GOT3 (cell line): Measurements from ENCODE around the gene SPTLC1.

ENCODE experiments used
- DNase-seq: peaks from one replicate; lab custom pipeline; 2025; ENCODE audit warnings: mixed read lengths; lab: John Stamatoyannopoulos, UW

SPTLC1 gene

DNA sequence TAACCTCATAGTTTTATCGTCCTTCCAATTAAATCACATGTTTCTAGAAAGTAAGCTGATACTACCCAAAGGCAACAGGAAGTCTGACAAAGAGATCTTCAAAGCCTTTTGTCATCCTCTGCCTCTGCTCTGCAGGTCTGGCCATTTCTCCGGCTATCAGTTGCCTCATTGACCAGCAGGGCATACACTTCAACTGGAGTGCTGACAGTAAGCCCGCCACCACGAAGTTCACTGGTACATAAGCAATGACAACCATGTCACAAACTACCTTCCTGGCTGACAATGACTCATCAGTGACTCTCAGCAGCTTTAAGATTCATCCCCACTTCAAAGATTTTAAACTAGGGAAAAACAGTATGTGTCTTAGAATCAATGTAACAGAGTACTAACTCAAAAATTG is 20.6 kb downstream of the SPTLC1 start:
- no peak for DNase-seq

DNA sequence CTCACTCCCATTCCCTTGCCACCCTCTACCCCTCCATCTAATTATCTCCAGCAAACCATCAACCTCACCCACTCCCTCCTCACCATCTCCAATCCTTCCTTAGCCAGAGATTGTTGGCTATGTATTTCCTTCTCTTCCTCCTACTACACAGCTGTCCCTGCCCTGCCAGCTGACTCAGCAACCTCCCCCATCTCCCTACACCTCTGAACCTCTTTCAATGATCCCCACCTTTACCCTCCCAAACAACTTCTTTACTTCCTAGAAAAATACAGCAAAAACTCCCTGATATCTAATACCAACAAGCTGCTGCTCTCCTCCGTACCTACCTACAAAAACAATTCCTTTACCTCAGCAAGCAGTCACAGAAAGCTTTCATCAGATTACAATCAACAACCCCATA is 37.3 kb downstream of the SPTLC1 start:
- DNase-seq, result no peak

DNA sequence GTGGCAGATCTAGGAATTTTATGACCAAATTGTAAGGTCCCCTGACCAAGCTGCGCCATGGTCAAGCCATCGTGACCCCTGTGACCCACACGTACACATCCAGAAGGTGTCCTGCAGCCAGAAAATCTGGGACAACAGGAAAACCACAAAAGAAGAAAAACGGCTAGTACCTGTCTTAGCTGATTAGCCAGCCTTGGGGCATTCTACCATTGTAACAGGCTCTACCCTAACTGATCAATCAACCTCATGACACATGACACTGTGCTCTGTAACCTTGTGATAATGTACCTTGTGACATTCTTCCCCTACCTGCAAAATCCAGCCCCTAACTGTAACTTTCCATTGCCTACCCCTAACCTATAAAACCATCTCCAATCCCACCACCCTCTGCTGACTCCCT is 43.6 kb downstream of the SPTLC1 start:
- DNase-seq, result no peak

DNA sequence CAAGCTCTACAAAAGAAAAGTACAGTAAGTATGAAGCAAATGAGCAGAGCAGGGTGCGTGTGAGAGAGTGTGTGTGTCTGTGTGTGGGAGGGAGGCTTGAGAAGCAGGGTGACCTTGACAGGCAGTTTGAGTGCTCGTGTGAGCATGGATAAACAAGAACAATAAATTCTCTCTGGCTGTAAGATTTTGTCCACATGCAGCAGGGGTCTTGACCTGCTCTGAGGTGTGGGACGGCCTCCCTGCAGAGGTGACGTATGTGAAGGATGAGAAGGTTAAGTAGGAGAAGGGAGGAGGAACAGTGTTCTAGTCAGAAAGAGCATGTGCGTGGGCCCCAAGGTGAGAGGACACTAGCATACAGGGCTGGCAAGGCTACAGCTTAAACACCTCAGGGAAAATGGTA is 49.0 kb downstream of the SPTLC1 start:
- no peak for DNase-seq

DNA sequence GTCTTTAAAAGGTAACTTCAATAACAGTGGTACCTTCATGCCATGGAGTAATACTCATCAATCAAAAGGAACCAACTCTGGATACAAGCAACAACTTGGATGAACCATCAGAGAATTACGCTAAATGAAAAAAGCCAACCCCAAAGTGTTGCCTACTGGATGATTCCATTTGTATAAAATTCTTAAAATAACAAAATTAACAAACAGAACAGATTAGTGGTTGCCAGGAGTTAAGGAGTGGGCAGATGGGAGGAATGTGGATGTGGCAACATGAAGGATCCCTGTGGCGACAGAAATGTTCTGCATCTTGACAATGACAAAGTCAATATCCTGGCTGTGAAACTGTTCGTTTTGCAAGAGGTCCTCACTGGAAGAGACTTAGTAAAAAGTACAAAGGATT is 50.5 kb downstream of the SPTLC1 start:
- no peak for DNase-seq

DNA sequence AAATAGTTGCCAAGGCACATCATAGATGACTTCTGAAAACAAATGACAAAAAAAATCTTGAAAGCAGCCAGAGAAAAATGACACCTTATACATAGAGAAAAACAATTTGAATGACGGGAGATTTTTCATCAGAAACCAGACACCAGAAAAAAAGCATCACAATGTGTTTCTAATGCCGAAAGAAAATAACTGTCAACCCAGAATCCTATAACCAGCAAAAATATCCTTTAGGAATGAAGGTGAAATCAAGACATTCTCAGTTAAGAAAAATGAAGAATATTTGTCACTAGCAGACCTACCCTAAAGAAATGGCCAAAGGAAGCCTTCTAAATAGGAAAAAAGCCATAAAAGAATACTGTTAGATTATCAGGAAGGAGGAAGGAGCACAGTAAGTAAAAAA is 54.0 kb downstream of the SPTLC1 start:
- no peak for DNase-seq

DNA sequence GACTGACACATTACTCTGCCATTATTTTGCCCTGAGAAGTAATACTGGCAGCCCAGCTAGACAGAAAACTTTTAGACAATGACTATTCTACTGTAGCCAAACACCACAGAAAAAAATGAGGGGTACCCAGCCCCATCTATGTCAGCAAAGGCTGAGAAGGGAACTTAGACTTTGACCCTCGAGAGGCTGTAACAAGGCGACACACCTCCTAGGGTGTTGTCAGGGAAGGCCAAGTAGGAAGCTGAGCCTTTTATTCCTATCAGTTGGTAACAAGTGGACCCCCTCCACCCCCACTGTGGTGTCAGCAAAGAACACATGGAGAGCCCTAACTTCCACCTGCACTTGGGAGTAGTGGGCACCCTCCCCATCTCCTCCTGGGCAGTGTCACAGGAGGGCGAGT is 55.6 kb downstream of the SPTLC1 start:
- DNase-seq, result no peak

DNA sequence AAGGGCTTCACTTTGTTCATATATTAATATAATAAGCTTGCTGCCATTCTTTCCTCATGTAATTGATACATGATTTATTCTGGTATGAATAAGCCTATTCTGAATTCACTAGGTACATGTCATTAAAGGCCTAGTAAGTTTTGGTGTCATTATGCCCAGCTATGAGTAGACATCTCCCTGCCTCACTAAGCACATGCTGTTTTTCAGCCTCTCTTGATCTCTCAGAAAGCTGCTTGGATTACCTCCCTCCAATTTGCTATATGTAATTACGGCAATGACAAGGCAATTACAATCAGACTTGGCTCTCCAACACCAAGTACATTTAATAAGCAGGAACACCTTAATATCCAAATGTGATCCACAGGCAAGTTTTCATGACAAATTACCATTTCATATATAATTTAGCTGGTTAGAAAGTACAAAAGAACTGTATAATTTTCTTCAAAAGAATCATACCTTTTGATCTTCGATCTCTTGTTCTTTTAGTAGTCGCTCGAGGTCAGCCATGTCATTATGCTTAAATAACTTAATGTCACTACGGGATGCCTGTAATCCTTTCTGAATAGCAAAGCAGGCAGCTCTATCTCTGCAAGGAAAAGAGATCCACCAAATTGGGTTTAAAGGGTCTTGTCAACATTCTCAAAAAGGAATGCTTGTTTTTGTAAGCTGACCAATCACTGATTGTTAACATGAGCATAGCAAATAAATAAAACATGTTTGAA is 56.3 kb downstream of the SPTLC1 start:
- DNase-seq, result no peak

DNA sequence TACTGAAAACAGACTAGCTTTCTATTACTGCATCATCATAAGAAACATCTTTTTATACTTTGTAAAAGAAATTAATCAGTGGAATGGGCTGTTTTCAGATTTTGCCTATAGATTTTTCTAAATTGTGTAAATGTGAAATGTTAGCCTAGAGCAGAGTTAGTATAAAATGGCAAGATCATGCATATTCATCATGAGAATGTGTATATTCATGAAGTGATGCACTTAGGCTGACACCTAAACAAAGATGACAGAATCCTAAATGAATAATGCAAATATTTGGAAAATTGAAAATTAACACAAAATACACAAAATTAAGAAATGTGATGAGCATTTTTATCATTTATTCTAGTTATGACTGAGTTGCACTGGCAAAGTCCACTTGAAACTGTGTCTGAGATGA is 57.2 kb downstream of the SPTLC1 start:
- DNase-seq, result no peak

DNA sequence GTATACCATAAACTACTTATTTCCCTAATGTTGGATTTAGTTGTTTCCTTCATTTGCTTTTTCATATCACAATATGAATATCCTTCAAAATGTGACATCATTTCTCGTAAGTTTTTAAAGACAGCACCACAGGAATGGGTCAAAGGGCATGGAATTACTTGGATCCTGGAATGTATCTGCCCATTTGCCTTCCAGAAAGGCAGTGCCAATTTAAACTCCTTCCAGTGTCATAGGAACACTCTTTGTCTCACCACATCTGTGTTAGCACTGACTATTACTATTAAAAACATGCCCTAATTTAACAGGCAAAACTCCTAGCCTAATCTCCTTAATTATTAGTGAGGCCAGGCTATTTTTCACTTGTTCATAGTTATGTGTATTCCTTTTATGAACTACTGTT is 58.0 kb downstream of the SPTLC1 start:
- DNase-seq, result no peak

DNA sequence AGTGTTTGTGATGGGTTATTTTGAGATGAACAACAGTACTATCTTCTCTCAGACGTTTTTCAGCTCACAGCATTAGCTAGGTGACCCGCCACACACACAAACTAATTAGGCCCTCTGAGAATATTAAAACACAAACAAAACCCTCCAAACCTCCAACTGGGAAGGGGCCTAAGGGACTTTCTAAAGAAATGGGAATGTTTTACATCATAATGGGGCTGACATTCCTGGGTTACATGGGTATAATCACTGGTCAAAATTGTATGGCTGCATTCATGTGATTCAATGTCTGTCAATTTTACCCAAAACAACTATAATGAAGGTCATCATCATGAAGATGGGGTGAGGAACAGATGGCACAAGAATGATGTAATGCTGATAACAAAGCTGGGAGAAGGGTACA is 59.6 kb downstream of the SPTLC1 start:
- no peak for DNase-seq

DNA sequence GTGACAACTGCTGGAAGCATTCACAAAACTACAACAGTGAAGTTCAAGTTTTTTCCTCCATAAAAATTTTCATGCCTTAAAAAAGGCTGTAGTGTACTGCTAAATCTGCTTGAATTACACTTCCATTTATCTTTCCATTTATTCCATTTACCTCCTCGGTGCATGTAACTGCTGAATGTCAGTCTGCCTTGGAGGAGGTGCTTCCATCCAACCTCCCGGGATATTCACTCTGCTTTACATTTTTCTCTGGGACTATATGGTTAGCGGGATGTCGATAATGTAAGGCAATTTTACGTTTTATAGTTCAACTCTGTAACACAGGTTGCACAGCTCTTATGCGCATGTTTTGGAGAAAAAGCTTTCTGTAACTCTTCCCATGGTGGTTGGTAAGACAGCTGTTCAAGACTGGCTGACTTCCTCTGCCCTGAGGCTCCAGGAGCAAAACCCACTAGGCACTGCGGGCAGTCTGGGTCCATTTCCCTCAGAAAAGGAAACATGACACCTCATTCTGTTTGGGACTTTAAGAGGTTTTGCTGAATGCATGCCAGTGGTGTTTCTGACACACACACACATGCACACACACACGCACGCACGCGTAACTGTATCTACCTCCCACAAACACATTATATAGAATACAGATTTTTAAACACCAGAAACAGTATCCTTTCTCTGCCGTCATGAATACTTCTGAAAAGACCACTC is 66.1 kb downstream of the SPTLC1 start:
- no peak for DNase-seq

DNA sequence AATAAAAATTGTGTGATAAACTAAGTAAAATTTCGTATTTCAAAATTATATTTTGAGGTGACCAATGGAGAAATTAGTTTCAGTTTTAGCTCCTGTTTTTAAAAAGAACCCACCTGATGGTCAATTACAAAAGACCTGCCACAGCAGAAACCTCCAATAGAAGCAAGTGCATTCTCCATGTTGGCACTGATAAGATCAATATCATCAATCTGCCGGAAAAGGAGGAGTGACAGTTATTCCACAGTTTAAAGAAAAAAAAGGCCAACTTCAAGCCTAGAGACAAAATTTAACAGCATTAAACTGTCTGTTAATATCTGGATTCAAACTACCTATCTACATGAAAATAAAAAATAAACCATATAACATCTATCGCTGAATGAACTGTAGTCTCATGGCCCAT is 67.7 kb downstream of the SPTLC1 start:
- no peak for DNase-seq

DNA sequence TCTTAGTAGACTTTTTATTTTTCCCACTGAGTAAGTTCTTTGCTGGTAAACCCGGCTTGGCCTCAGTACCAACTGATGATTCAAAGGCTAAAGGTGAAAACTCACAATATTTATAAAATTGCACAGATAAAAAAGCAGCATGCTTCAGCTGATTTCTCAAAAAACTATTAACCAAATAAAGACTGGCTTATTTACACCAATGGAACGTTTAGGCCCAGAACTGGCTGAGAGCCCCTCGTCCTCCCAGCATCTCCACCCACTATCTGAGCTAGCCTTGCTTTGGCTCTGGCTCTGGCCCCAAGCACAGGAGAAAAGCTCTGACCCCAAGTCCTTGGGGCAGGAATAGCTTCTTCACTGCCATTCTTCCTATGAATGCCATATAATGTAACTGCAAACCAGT is 68.5 kb downstream of the SPTLC1 start:
- no peak for DNase-seq

DNA sequence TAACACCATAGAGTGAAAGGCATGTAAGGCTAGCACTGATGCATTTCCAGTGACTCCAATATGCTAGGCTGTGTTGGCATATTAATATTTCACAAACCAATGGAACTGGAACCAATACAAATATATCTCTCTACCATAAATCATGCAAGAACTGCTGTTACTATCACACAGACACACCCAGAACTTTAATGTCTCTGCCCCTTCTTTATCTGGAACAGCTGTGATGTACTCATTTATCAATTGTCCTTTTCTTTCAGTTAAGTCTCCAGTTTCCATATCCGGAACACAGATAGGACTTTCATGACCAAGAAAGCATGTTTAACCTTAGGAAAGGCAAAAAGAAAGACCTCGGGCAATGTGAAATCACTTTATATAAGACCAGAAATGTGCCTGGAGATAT is 70.3 kb downstream of the SPTLC1 start:
- no peak for DNase-seq

DNA sequence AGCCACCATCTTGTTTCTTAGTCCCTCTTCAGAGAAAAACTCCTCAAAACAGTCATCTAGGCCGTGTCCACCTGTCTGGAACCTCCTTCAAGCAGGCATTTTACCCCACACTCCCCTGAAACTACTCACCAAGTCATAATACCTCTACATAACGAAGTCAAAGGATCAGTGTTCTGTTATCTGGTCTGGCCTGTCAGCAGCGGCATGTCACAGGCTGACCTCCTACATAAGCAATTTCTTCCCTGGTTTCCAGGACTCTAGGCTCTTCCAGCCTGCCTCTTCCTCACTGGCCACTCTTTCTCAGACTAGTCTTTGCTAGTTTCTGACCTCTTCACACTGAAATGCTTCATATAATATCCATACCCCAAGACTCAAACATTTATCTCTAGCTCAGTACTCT is 72.2 kb downstream of the SPTLC1 start:
- no peak for DNase-seq

DNA sequence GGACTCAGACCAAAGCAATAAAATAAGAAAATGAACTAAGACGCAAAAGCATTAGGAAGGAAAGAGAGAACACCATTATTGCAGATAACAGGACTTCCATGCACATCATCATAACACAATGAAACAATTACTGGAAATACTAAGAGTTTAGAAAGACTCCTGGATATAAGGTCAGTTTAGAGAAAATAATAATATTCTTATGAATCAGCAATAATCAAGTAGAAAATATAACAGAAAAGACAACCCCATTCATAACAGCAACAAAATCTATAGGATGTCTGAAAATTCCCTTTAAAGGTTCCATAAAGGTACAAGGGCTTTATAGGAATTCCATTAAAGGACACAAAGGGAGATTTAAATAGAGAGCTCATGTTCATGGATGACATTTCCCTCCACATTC is 73.0 kb downstream of the SPTLC1 start:
- no peak for DNase-seq

DNA sequence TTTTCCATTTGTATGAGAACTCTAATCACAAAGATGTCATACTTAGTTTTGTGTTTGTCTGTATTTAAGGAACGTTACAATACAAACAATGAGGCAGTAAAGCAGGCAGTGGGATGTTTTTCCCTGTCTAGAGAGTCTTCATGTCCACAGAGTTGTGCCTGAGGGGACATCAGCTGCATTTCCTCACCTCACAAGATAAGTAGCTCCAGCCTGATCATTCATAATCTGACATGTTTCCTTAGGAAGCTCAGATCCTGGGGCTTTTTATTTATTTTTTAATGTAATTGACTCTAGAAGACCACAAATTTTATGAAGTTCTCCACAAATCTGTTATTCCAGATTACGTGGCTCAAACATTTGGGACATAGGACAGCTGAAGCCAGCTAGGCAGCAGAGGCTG is 78.5 kb downstream of the SPTLC1 start:
- DNase-seq, result no peak

DNA sequence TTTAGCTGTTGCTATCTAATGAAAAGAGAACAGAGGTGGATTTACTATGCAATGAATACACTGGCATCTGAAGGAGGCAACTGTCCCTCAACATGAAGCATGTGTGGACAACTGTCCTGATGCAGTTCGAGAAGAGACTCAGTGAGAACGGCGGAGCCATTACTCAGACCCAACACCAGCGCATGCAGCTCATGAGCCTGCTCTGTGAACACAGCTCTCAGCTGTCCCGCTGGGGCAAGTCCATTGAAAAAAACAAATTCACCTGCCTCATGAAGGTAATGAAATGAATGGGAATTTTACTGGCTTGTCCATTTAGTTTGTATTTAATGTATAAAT is 78.8 kb downstream of the SPTLC1 start:
- no peak for DNase-seq

DNA sequence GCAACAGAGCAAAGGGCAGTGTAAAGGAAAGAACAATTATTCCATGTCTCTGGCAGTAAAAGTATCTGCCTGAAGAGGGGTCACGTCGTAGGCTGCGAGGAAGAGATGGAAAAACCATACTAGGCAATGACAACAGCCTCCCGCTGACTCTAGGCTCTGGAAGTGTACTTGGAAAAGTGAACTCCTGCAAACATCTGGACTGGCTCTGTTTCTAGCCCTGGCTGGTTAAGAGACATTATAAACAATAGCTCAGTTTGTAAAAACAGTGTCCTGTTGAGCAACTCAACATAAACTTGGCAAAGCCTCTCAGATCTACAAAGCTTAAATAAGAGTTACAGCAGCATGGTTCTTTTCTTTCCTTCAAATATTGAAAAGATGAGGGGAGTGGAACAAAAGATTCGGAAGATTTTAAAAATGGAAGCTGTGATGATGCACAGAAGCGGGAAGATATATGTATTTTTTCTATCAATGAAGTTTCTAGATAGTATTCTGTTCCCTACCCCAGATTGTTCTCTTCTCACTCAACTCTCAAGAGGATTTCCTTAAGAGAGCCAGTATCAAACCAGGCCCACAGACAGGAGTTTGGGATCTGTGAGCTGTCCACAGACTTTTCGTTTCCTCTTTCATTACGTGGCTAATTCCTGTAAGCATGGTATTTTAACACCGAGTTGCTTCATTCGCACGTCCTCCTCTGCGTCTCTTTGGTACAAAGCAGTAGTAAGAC is 79.4 kb downstream of the SPTLC1 start:
- DNase-seq, result no peak

DNA sequence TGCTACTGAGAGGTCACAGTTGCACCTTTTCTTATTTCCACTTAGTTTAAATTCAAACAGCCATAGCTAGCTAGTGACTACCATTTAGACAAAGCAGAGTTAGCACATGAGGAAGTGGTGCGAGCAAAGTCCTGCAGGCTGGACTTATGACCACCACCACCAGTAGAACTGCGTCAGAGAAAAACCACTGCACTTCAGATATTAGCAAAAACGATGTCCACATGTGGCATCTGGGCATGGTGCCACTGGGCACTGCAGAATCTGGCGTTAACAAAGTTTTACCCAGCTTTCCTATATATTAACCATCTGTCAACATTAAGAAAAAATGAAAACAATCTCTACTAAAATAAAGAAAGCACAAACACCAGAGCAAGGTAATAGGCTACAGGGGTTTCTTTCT is 80.1 kb downstream of the SPTLC1 start:
- no peak for DNase-seq

DNA sequence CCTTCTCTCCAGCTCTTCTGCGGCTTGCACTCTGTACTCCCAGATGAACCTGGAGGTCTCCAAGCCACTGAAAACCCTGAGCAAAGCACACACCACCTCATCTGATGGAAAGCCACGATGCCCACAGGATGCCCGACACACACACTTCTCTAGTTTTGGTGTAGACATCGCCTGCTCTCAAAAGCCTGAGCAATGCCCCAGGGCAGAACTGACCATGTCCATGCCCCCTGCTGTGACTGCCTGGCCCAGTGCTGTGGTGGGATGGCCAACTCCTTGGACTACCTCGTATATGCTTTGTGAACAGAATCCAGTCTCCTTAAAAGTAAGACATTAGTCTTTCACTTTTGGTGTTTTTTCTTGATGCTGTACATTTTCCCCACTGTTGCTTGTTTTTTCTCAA is 81.2 kb downstream of the SPTLC1 start:
- no peak for DNase-seq

DNA sequence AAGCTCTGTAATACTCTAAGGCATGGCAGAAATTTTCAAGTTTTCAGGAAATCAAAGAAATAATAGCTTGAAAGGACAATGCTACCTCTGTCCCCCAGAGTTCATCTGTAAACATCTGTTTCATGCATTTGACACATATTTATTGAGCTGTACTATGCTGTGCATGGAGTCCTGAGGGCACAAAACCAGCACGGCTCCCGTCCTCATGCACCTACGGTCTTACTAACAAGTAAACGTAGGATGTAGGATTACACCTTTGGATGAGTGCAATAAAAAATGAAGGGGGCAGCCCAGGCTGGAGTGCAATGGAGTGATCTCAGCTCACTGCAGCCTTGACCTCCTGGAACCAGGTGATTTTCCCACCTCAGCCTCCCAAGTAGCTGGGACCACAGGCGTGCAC is 81.9 kb downstream of the SPTLC1 start:
- DNase-seq, result no peak

DNA sequence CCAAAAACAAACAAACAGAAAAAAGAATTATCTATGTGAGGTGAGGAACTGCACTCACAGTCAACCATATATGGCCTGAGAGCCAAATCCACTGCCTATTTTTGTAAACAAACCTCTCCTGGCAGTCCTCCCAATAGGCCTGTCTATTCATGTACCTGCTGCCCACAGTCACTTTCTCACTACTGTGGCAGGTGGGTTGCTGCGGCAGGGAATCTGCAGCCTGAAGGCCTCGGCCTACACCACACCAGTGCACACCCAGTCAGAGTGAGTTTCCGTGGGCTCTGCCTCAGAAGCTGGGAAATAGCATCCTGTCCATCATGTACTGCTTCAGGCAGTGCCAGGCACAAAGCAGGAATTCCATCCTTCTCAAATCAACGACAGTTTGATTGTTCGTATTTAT is 82.3 kb downstream of the SPTLC1 start:
- DNase-seq, result no peak
